Measurements from ENCODE around the gene ZNF664.

The ZNF664 gene

GRCh38 chr12:124032265-124032886 is 59.4 kb downstream of the ZNF664 start:
- H3K4me3 Mint-ChIP-seq: no peak overlapping the region
- no peak for ATAC-seq
- H3K36me3 Mint-ChIP-seq: no peaks in the 10 kb centered on the region
- H3K27ac Mint-ChIP-seq: no peak overlapping the region
- H3K4me1 Mint-ChIP-seq: no peaks in the 10 kb centered on the region
- no peaks in the 10 kb centered on the region for H3K9me3 Mint-ChIP-seq
- no peak for DNase-seq (ENCODE audit: low spot score in 2 of 2)

GRCh38 chr12:124033859-124034258 is 60.8 kb downstream of the ZNF664 start:
- Mint-ChIP-seq H3K27ac (no peak overlapping the region), H3K4me1 (no peaks in the 10 kb centered on the region), H3K4me3 (no peak overlapping the region), H3K9me3 (no peaks in the 10 kb centered on the region), H3K36me3 (no peaks in the 10 kb centered on the region)
- DNase-seq (ENCODE audit: low spot score in 2 of 2) (no peak), ATAC-seq (no peak)

GRCh38 chr12:124034297-124034696 is 61.3 kb downstream of the ZNF664 start:
- no peak overlapping the region for H3K27ac Mint-ChIP-seq
- no peak overlapping the region for H3K4me3 Mint-ChIP-seq
- no peak for DNase-seq (ENCODE audit: low spot score in 2 of 2)
- no peak for ATAC-seq
- no peaks in the 10 kb centered on the region for H3K36me3 Mint-ChIP-seq
- H3K9me3 Mint-ChIP-seq: no peaks in the 10 kb centered on the region
- H3K4me1 Mint-ChIP-seq: no peaks in the 10 kb centered on the region

GRCh38 chr12:124035163-124035562 is 62.1 kb downstream of the ZNF664 start:
- H3K27ac Mint-ChIP-seq: no peak overlapping the region
- H3K4me3 Mint-ChIP-seq: no peak overlapping the region
- no peaks in the 10 kb centered on the region for H3K9me3 Mint-ChIP-seq
- no peaks in the 10 kb centered on the region for H3K36me3 Mint-ChIP-seq
- H3K4me1 Mint-ChIP-seq: no peaks in the 10 kb centered on the region
- DNase-seq (ENCODE audit: low spot score in 2 of 2): no peak
- ATAC-seq: no peak

GRCh38 chr12:124036171-124036598 is 63.2 kb downstream of the ZNF664 start:
- Mint-ChIP-seq H3K4me3 (no peak overlapping the region), H3K9me3 (no peaks in the 10 kb centered on the region), H3K36me3 (no peaks in the 10 kb centered on the region), H3K4me1 (no peaks in the 10 kb centered on the region), H3K27ac (no peak overlapping the region)
- ATAC-seq (no peak), DNase-seq (ENCODE audit: low spot score in 2 of 2) (no peak)

- H3K27ac Mint-ChIP-seq: no peak overlapping the region
- H3K4me1 Mint-ChIP-seq: no peaks in the 10 kb centered on the region
- H3K9me3 Mint-ChIP-seq: no peaks in the 10 kb centered on the region
- no peak overlapping the region for H3K4me3 Mint-ChIP-seq
- H3K36me3 Mint-ChIP-seq: no peaks in the 10 kb centered on the region
- peak in 1 of 2 donors; percentile 11 for DNase-seq (ENCODE audit: low spot score in 2 of 2)
- ATAC-seq: peak; percentile 53
Measured at GRCh38 chr12:124036657-124037109, 63.7 kb downstream of the ZNF664 start.

GRCh38 chr12:124037331-124037730 is 64.3 kb downstream of the ZNF664 start:
- Mint-ChIP-seq H3K36me3 (no peaks in the 10 kb centered on the region), H3K4me1 (no peaks in the 10 kb centered on the region), H3K4me3 (no peak overlapping the region), H3K27ac (no peak overlapping the region), H3K9me3 (no peaks in the 10 kb centered on the region)
- no peak for DNase-seq (ENCODE audit: low spot score in 2 of 2)
- ATAC-seq: no peak

GRCh38 chr12:124039276-124039675 is 66.3 kb downstream of the ZNF664 start:
- no peak for ATAC-seq
- Mint-ChIP-seq H3K4me1 (peaks cover 5% of the 10 kb centered on the region), H3K27ac (no peak overlapping the region), H3K9me3 (no peaks in the 10 kb centered on the region), H3K36me3 (no peaks in the 10 kb centered on the region), H3K4me3 (no peak overlapping the region)
- DNase-seq (ENCODE audit: low spot score in 2 of 2): no peak

GRCh38 chr12:124040291-124040690 is 67.3 kb downstream of the ZNF664 start:
- Mint-ChIP-seq H3K27ac (no peak overlapping the region), H3K36me3 (no peaks in the 10 kb centered on the region), H3K4me3 (no peak overlapping the region), H3K4me1 (peaks cover 6% of the 10 kb centered on the region), H3K9me3 (no peaks in the 10 kb centered on the region)
- ATAC-seq: no peak
- DNase-seq (ENCODE audit: low spot score in 2 of 2): no peak

GRCh38 chr12:124040737-124041136 is 67.7 kb downstream of the ZNF664 start:
- no peak for ATAC-seq
- Mint-ChIP-seq H3K4me3 (no peak overlapping the region), H3K27ac (no peak overlapping the region)

GRCh38 chr12:124041907-124042306 is 68.9 kb downstream of the ZNF664 start:
- peaks cover 6% of the 10 kb centered on the region for H3K9me3 Mint-ChIP-seq
- H3K4me1 Mint-ChIP-seq: peaks cover 6% of the 10 kb centered on the region
- ATAC-seq (no peak), DNase-seq (ENCODE audit: low spot score in 2 of 2) (no peak)
- H3K36me3 Mint-ChIP-seq: no peaks in the 10 kb centered on the region
- H3K27ac Mint-ChIP-seq: no peak overlapping the region
- no peak overlapping the region for H3K4me3 Mint-ChIP-seq

More at GRCh38 chr12:124040737-124041136, 67.7 kb downstream of the ZNF664 start:
- H3K4me1 Mint-ChIP-seq: peaks cover 6% of the 10 kb centered on the region
- H3K36me3 Mint-ChIP-seq: no peaks in the 10 kb centered on the region
- no peaks in the 10 kb centered on the region for H3K9me3 Mint-ChIP-seq
- no peak for DNase-seq (ENCODE audit: low spot score in 2 of 2)

GRCh38 chr12:124044021-124044420 is 71.0 kb downstream of the ZNF664 start:
- no peak for ATAC-seq
- no peak overlapping the region for H3K27ac Mint-ChIP-seq
- H3K9me3 Mint-ChIP-seq: peaks cover 11% of the 10 kb centered on the region
- H3K36me3 Mint-ChIP-seq: no peaks in the 10 kb centered on the region
- H3K4me3 Mint-ChIP-seq: no peak overlapping the region
- no peak for DNase-seq (ENCODE audit: low spot score in 2 of 2)
- peaks cover 6% of the 10 kb centered on the region for H3K4me1 Mint-ChIP-seq

GRCh38 chr12:124044809-124045321 is 71.8 kb downstream of the ZNF664 start:
- no peak overlapping the region for H3K27ac Mint-ChIP-seq
- no peaks in the 10 kb centered on the region for H3K36me3 Mint-ChIP-seq
- DNase-seq (ENCODE audit: low spot score in 2 of 2) (no peak), ATAC-seq (peak; percentile 32)
- peaks cover 11% of the 10 kb centered on the region for H3K9me3 Mint-ChIP-seq
- peaks cover 6% of the 10 kb centered on the region for H3K4me1 Mint-ChIP-seq
- H3K4me3 Mint-ChIP-seq: no peak overlapping the region

- Mint-ChIP-seq H3K9me3 (peaks cover 11% of the 10 kb centered on the region), H3K4me1 (peaks cover 6% of the 10 kb centered on the region), H3K27ac (no peak overlapping the region), H3K36me3 (no peaks in the 10 kb centered on the region), H3K4me3 (no peak overlapping the region)
- no peak for DNase-seq (ENCODE audit: low spot score in 2 of 2)
- no peak for ATAC-seq
Measured at GRCh38 chr12:124045671-124046455, 72.8 kb downstream of the ZNF664 start.

- no peak for DNase-seq (ENCODE audit: low spot score in 2 of 2)
- ATAC-seq: no peak
- Mint-ChIP-seq H3K9me3 (peaks cover 11% of the 10 kb centered on the region), H3K4me3 (no peak overlapping the region), H3K27ac (no peak overlapping the region), H3K4me1 (peaks cover 6% of the 10 kb centered on the region), H3K36me3 (no peaks in the 10 kb centered on the region)
Measured at GRCh38 chr12:124046456-124046740, 73.4 kb downstream of the ZNF664 start.

- H3K4me1 Mint-ChIP-seq: peaks cover 6% of the 10 kb centered on the region
- no peak overlapping the region for H3K4me3 Mint-ChIP-seq
- no peaks in the 10 kb centered on the region for H3K36me3 Mint-ChIP-seq
- peaks cover 11% of the 10 kb centered on the region for H3K9me3 Mint-ChIP-seq
- no peak for DNase-seq (ENCODE audit: low spot score in 2 of 2)
- no peak for ATAC-seq
- H3K27ac Mint-ChIP-seq: no peak overlapping the region
Measured at GRCh38 chr12:124047045-124047566, 74.1 kb downstream of the ZNF664 start.
